Activated T-cell treated with anti-CD3 and anti-CD28 coated beads, Interleukin-2, amount 50 U/mL, for 24 hours (primary cell): ENCODE data around the gene KRT80.
"Not testable (repeated sequence)": the region's sequence is repeated elsewhere in the genome, so short reads cannot be mapped to it uniquely, and the experiment has no call there.

Experiments used
- DNase-seq: peaks from one replicate; pipeline ENCODE4 v3.0.0-alpha.2; 2020
- H3K27ac Mint-ChIP-seq: 2 replicates; pipeline ENCODE4 v1.8.0; 2020; ENCODE audit warnings: mild to moderate bottlenecking, mixed read lengths
- H3K27me3 Mint-ChIP-seq: 2 replicates; pipeline ENCODE4 v1.8.0; 2020; ENCODE audit warnings: mixed read lengths
- H3K36me3 Mint-ChIP-seq: 2 replicates; pipeline ENCODE4 v1.8.0; 2020; ENCODE audit warnings: low read depth, mixed read lengths
- H3K4me1 Mint-ChIP-seq: 2 replicates; pipeline ENCODE4 v1.8.0; 2020; ENCODE audit warnings: low read depth, mixed read lengths
- H3K4me3 Mint-ChIP-seq: 2 replicates; pipeline ENCODE4 v1.8.0; 2020; ENCODE audit warnings: mild to moderate bottlenecking, moderate library complexity, mixed read lengths
- H3K9me3 Mint-ChIP-seq: 2 replicates; pipeline ENCODE4 v1.8.0; 2020; ENCODE audit warnings: mixed read lengths

Gene KRT80

DNA sequence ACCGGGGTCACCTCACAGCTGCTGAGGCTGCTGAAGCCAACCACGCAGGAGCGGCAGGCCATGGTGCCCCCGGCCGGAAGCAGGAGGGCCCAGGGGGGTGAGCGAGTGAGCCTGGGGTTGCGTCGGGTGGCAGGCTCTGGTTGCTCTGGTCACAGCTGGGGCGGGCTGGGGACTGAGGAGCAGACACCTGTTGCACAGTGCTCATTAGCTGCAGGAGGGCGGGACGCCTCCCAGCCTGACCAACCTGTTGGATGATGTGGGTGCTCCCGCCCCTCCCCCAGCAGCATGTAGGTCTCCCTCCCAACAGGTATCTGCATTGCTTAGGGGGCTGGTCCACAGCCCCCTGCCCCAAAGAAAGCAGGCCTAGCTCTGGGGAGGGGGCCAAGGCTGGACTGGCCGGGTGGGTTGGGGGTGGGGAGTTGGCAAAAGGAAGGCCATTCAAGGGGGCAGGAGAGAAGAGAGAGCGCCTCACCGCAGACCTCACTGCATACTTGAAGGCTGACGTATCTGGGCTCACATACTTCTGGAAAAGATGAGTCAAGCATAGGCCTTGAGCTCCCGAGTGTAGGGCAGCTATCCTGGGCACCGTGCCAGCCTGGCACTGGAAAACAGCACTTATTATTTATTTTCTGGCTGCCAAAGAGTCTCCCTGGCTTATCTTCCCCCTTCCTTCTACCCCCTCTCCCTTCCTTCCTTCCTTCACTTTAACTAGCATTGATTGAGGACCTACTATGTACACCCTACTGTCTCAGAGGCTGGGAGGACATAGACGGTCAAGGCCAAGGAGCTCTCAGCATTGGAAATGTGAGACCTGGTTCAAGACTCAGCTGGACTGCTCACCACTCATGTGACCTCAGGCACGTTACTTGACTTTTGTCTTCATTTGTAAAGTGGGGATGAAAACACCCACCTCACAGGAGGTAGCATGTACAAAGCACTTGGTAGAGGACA is at the start of gene KRT80:
Gene KRT80 (minus strand): TSS at position 174 of the 951 bp plus-strand sequence. CDS start 112 bp downstream, at position 62.
- Mint-ChIP-seq H3K9me3 (no peaks in the 10 kb centered on the region), H3K4me3 (no peak within 1 kb of the TSS), H3K27ac (no peak within 1 kb of the TSS), H3K36me3 (no peaks in the 10 kb centered on the region), H3K27me3 (peaks cover 10% of the 10 kb centered on the region), H3K4me1 (no peaks in the 10 kb centered on the region)
- peak; percentile 32 for DNase-seq

DNA sequence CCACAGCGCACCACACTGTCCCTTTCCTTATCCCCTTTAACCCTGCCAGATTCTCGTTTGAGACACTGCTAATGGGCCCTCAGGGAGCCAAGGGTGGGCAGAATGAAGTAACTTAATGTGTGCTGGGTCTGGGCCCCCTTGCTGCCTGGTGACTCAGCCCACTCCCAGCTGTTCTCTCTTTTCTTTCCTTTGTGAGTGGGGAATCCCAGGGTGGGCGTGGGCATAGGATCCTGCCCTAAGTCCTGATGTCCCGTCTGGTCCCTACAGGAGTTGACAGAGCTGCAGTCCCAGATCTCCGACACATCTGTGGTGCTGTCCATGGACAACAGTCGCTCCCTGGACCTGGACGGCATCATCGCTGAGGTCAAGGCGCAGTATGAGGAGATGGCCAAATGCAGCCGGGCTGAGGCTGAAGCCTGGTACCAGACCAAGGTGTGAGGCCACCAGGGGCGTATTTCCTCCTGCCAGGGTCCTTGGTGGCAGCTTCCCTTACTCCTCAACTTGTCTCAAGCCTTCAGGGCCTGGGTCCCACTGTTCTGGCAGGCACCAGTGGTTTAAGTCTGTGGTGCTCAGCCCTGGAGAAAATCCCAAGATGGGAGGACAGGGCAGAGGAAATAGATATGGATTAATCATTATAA is 49.5 kb upstream of the KRT80 start:
- H3K27ac Mint-ChIP-seq, result no peak overlapping the region
- peaks cover 17% of the 10 kb centered on the region for H3K4me1 Mint-ChIP-seq
- no peaks in the 10 kb centered on the region for H3K9me3 Mint-ChIP-seq
- H3K36me3 Mint-ChIP-seq, result no peaks in the 10 kb centered on the region
- H3K4me3 Mint-ChIP-seq, result no peak overlapping the region
- peaks cover 7% of the 10 kb centered on the region for H3K27me3 Mint-ChIP-seq
- no peak for DNase-seq

DNA sequence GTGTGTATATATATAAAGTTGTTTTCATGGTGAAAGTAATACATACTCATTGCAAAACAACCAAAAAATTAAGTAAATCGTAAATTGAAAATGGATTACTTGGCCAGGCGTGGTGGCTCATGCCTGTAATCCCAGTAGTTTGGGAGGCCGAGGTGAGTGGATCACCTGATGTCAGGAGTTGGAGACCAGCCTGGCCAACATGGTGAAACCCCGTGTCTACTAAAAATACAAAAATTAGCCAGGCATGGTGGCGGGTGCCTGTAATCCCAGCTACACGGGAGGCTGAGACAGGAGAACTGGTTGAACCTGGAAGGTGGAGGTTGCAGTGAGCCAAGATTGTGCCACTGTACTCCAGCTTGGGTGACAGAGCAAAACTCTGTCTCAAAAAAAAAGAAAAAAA is 48.4 kb upstream of the KRT80 start:
- not testable (repeated sequence) for H3K4me3 Mint-ChIP-seq, DNase-seq, H3K27ac Mint-ChIP-seq, H3K9me3 Mint-ChIP-seq, H3K36me3 Mint-ChIP-seq
- peaks cover 15% of the 10 kb centered on the region for H3K27me3 Mint-ChIP-seq
- peaks cover 16% of the 10 kb centered on the region for H3K4me1 Mint-ChIP-seq

DNA sequence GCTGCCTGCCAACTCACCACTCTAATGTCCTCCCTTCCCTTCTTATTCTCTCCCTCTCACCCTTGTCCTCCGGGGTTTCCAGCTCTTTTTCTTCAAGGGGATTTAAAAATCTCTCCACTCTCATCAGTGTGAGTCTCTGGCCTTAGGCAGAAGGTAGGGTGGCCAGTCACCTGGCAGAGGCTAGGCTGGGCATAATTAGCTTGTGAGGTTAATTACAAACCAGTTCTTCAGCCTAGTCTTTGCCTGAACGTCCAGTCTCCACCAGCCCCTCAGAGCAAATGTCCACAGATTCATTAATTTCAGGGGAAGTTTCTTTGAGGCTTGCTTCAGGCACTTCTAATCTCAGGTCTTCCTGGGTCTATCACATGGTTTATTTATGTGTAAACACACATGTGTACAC is 48.0 kb upstream of the KRT80 start:
- Mint-ChIP-seq H3K4me1 (peaks cover 16% of the 10 kb centered on the region), H3K36me3 (no peaks in the 10 kb centered on the region), H3K27me3 (peaks cover 19% of the 10 kb centered on the region), H3K27ac (no peak overlapping the region), H3K4me3 (no peak overlapping the region), H3K9me3 (no peaks in the 10 kb centered on the region)
- DNase-seq, result no peak

DNA sequence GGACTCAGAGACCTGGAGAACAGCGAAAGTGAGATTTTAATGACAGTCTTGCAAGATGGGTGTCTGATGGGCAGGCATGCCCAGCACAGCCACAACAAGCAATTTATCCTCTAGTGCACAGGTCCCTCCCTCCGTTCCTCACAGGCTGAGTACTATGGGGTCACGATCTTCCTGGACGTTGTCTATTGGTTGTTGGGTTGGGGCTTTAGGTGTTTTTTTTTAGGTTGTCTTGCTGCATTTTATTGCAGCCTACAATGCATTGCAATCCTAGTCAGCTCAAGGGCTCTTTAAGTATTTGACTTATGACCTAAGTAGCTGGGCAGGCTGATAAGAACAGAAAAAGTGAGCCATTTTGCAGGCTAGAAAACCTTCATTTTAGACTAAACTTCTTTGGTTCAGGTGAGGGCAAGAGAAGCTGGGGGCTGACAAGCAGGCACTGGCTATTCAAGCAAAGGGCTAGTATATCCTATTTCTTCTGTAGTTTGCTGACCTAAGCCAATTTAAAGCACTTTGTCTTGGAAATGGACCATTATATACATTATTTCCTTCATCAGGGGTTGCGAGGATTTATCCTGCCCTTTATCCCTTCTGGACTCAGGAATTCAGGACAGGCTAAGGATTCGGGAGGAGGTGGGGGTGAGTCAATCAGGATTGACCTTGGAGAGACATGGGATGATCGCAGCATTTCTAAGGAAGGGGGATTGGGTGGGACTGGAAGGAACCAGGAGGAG is 47.3 kb upstream of the KRT80 start:
- Mint-ChIP-seq H3K4me3 (no peak overlapping the region), H3K36me3 (no peaks in the 10 kb centered on the region), H3K4me1 (peaks cover 10% of the 10 kb centered on the region), H3K9me3 (no peaks in the 10 kb centered on the region), H3K27ac (no peak overlapping the region), H3K27me3 (peaks cover 26% of the 10 kb centered on the region)
- no peak for DNase-seq

DNA sequence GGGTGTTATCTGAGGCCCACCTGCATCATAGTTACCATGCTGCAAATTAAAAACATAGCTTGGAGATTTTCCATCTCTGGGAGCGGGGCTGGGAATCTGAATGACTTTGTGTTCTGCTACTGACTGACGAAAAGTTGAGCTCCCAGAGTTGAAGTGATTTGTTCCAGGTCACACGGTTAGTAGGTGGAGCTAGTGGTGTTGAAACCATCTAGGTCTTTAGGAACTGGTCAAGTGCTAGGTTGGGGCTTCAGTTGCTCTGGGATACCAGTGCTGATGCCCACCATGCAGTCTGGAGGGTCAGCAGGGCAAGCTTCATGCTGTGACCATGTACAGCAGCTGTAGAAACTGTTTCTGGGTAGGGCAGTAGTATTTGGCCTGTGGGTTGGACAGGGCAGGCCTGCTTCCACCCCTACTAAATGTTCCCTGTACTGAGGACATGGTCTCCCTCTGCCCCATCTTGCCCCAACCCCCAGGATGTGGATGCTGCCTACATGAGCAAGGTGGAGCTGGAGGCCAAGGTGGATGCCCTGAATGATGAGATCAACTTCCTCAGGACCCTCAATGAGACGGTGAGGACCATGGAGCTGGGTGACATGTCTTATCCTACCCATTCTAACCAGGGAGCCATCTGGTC is 46.5 kb upstream of the KRT80 start:
- peaks cover 32% of the 10 kb centered on the region for H3K27me3 Mint-ChIP-seq
- H3K4me1 Mint-ChIP-seq, result peaks cover 6% of the 10 kb centered on the region
- H3K9me3 Mint-ChIP-seq, result no peaks in the 10 kb centered on the region
- no peak overlapping the region for H3K27ac Mint-ChIP-seq
- no peak overlapping the region for H3K4me3 Mint-ChIP-seq
- H3K36me3 Mint-ChIP-seq, result no peaks in the 10 kb centered on the region
- DNase-seq, result no peak

DNA sequence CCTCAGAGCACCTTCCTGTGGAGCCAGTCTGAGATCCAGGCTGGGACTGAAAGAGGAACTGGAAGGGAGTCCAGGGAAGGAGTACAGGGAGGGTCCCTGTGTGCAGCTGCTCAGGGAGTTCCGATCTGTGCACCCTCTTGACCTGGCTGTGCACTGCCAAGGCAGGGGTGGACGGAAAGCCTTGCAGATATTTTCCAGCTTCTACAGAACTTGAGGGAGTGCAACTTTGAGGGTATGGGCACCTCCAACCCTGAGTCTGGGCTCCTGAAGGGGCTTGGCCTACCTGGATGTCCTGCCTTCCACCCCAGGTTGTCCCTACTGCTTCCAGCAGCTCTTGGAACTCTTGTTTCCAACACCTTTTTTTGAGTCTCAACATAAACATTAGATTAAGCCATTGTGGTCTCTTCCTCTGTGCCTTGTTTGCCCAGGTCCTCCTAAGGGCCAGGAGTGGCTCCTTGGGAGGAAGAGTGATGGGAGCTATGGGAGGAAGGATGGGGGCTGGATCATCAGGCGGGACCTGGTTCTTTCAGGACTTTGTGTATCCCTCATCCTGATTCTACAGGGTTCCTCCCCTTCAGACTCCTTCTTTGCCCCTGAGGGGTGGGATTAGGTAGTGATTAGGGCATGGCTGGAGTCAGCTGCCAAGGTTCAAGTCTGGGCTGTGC is 44.7 kb upstream of the KRT80 start:
- H3K27me3 Mint-ChIP-seq, result peaks cover 45% of the 10 kb centered on the region
- H3K36me3 Mint-ChIP-seq, result no peaks in the 10 kb centered on the region
- no peaks in the 10 kb centered on the region for H3K9me3 Mint-ChIP-seq
- H3K4me1 Mint-ChIP-seq, result peaks cover 3% of the 10 kb centered on the region
- H3K27ac Mint-ChIP-seq, result no peak overlapping the region
- H3K4me3 Mint-ChIP-seq, result no peak overlapping the region
- no peak for DNase-seq

DNA sequence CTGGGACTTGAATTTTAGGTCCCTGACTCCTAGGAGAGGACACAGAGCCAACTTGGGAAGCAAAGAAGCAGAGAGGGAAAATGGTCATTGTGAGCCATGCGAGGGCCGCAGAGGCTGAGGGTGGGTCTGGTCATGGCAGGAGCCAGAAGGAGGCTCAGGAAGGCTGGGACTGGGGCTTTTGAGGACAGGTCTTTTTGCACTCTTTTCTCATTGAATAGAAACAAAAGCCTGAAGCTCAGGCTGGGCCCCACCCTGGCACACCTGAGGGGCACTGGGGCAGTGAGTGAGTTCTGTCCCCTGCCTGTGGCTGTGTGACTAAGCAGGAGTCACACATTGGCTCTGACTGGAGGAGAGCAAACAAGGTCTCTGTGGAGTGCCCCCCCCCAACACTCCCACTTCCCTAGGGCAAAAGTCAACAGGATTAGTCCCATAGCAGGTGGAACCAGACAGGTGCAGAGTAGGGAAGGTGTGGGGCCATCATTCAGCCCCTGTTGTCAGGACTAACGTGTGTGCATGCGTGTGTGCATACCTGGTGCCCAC is 44.1 kb upstream of the KRT80 start:
- H3K36me3 Mint-ChIP-seq, result no peaks in the 10 kb centered on the region
- no peaks in the 10 kb centered on the region for H3K9me3 Mint-ChIP-seq
- peaks cover 3% of the 10 kb centered on the region for H3K4me1 Mint-ChIP-seq
- H3K4me3 Mint-ChIP-seq, result no peak overlapping the region
- H3K27ac Mint-ChIP-seq, result no peak overlapping the region
- no peak for DNase-seq
- peaks cover 51% of the 10 kb centered on the region for H3K27me3 Mint-ChIP-seq

DNA sequence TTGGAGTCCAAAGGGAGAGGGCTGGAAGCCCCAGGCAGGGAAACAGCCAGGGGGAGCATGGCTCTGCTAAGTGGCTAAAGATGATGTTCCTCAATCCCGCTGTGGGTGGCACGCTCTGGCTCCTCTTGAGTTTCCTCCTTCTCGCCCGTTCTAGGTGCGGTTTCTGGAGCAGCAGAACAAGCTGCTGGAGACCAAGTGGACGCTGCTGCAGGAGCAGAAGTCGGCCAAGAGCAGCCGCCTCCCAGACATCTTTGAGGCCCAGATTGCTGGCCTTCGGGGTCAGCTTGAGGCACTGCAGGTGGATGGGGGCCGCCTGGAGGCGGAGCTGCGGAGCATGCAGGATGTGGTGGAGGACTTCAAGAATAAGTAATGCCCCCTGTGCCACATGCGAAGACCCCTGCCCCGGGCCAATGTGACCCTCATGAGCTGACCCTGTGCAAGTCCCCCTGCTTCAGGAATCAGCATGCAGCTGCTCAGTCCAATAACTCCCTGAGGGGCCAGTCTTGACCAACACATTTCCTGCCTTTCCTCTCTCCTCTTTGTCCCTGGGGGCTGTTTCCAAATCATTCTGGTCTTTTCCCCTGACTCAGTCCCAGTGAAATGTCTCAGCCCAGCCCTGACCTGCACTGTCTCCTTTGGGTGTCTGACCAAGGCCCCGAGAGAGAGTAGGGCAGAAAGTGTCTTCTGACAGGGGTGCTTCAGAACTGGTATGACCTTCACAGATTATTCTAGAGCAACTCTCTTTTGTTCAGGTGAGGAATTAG is 43.4 kb upstream of the KRT80 start:
- Mint-ChIP-seq H3K9me3 (no peaks in the 10 kb centered on the region), H3K4me3 (no peak overlapping the region), H3K36me3 (no peaks in the 10 kb centered on the region), H3K27me3 (peaks cover 58% of the 10 kb centered on the region), H3K4me1 (peaks cover 3% of the 10 kb centered on the region), H3K27ac (no peak overlapping the region)
- DNase-seq, result no peak

DNA sequence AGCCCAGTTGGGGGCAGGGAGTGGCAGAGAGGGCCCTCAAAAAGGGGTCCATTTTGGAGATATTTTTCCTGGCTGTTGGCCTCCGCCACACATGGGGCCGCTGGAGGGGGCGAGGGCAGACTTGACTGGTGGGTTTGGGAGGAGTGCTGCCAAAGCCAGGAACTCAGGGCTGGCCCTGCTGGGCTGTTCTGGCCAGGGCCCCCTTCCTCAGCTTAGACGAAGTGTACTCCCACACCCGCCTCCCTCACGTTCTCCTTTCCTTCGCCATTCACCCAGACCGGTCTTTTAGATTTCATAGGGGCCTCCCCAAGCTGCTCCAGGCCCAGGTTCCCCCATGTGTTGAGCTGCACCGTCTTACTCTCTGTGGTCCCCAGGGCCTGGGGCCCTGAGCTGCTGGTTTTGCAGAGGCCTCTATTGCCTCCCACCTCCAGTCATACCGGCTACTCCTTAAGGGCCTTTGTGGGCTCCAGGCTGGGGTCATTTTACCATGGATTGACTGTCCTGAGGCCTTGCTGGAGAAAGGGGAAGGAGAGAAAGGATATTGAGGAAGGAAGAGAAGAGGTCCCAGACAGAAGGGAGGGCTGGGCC is 42.5 kb upstream of the KRT80 start:
- DNase-seq, result no peak
- Mint-ChIP-seq H3K4me1 (peaks cover 3% of the 10 kb centered on the region), H3K27me3 (peaks cover 65% of the 10 kb centered on the region), H3K9me3 (no peaks in the 10 kb centered on the region), H3K36me3 (no peaks in the 10 kb centered on the region), H3K27ac (no peak overlapping the region), H3K4me3 (no peak overlapping the region)

DNA sequence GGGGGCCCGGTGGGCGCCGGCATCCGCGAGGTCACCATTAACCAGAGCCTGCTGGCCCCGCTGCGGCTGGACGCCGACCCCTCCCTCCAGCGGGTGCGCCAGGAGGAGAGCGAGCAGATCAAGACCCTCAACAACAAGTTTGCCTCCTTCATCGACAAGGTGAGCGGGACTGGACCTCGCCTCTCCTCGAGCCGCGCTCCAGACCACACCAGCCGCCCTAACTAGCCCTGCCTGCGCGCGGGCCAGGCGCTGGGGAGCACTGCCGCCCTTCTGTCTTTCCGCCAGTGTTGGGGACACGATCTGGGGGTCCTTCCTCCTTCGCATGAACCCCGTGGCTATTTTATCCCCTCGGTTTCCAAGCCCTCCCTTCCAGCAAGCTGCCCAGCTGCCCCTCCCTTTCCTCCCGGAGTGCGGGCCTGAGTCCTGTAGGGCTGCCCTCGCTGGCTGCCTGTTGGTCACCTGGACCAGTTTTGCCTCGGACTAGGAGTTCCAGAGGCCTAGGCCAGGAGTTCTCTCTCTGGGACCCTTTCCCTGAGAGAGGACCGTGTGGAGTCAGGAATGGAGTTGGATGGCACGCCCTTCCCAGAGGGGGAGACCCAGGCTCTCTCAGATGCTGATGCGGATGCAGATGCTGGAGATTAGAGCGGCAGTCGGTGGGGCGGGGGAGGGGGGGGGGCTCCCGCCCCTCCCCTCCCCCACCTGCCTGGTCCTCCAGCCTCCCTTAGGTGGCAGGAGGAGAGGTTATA is 41.8 kb upstream of the KRT80 start:
- H3K4me1 Mint-ChIP-seq, result peaks cover 3% of the 10 kb centered on the region
- H3K36me3 Mint-ChIP-seq, result no peaks in the 10 kb centered on the region
- no peaks in the 10 kb centered on the region for H3K9me3 Mint-ChIP-seq
- no peak for DNase-seq
- H3K27ac Mint-ChIP-seq, result no peak overlapping the region
- no peak overlapping the region for H3K4me3 Mint-ChIP-seq
- H3K27me3 Mint-ChIP-seq, result peaks cover 70% of the 10 kb centered on the region

DNA sequence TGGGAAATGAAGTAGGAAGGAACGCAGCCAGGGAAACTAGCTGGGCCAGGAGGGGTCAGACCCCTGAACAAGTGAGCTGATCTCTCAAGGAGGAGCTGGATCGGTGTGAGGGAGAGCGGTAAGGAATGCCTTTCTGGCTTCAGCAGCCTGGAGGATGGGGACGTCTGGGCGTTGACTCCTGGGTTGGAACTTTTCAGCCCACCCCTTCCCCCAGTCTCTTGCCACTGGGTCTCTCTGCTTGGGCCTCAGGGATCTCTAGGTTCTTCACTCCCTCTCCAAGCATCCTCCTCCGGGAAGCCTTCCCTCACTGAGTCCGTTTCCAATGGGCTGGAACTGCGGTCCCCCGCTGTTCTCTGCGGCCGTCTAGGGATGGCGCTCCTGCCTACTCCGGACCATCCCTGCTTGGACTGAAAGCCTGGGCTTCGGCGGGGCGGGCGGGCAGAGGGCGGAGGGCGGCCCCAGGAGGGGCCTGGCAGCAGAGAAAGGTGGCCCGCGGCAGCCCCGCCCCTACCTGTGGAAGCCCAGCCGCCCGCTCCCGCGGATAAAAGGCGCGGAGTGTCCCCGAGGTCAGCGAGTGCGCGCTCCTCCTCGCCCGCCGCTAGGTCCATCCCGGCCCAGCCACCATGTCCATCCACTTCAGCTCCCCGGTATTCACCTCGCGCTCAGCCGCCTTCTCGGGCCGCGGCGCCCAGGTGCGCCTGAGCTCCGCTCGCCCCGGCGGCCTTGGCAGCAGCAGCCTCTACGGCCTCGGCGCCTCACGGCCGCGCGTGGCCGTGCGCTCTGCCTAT is 41.1 kb upstream of the KRT80 start, which contains the start of gene KRT7:
Gene KRT7 (plus strand): TSS at position 570 of the 788 bp plus-strand sequence. CDS start 54 bp downstream, at position 624.
- Mint-ChIP-seq H3K27me3 (peaks cover 73% of the 10 kb centered on the region), H3K4me3 (no peak within 1 kb of the TSS), H3K9me3 (no peaks in the 10 kb centered on the region), H3K4me1 (peaks cover 3% of the 10 kb centered on the region), H3K36me3 (no peaks in the 10 kb centered on the region), H3K27ac (no peak within 1 kb of the TSS)
- no peak for DNase-seq
